GM12874 (cell line): ENCODE results near the gene TREML1.

Experiments
- CTCF ChIP-seq: IDR thresholded peaks from 2 replicates; pipeline ENCODE4 v1.5.1; 2011; ENCODE audit warnings: low read depth, mild to moderate bottlenecking, control low read depth, low read length, moderate library complexity; ENCODE audit not compliant: insufficient read depth

The TREML1 gene

GRCh38 chr6:41153992-41154625 is at the start of gene TREML1:
Gene TREML1, minus strand, starts transcription at chr6:41154347. Its CDS starts 59 bp downstream, at chr6:41154288.
- no peak for TF ChIP-seq CTCF

- TF ChIP-seq CTCF, result no peak
Observed at GRCh38 chr6:41201764-41202173, 47.6 kb upstream of the TREML1 start.

GRCh38 chr6:41200901-41201763 is 47.0 kb upstream of the TREML1 start, which contains the start of gene TREML2:
Gene TREML2, minus strand, starts transcription at chr6:41201149. Its CDS starts 141 bp downstream, at chr6:41201008.
- no peak for TF ChIP-seq CTCF

GRCh38 chr6:41200296-41200900 is 46.3 kb upstream of the TREML1 start:
- no peak for TF ChIP-seq CTCF

GRCh38 chr6:41199552-41200246 is 45.6 kb upstream of the TREML1 start:
- no peak for TF ChIP-seq CTCF

- no peak for TF ChIP-seq CTCF
Observed at GRCh38 chr6:41197234-41197633, 43.1 kb upstream of the TREML1 start.

- no peak for TF ChIP-seq CTCF
Observed at GRCh38 chr6:41194386-41194785, 40.2 kb upstream of the TREML1 start.
